NCI-H1436 (cell line): ENCODE measurements around the gene KLF7.

ENCODE experiments used
- DNase-seq: peaks from one replicate; lab custom pipeline; 2025; lab: John Stamatoyannopoulos, UW

Gene KLF7

GRCh38 chr2:207126724-207127308, 38.9 kb downstream of the KLF7 start:
- no peak for DNase-seq

DNA sequence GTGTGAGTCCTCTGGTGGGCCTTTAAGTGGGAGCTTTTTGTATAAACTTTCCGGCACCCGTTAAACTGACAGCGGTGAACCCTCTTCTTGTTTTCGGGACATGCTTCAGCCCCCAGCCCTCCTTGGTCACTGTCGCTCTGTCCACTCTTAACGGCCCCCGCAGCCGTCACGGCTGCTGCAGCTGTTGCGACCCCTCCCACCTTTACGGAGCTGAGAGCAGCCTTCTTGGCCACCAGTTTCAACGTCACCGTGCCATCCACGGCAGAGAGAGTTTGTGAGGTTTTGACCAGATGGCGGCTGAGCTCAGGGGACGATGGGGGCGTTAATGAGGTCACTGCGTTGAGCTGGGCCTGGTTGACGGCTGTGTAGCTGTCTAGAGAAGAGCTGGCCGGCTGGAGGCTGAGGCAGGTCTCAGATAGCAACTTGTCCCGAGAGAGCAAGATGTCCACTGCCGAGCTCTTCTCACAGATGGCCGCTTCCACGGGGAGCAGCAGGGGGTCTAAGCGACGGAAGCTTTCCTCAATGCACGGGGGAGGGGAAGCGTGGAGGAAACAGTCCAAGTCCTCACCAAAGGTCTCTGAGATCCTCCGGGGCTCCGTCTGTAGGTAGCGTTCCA, 41.9 kb downstream of the KLF7 start:
- no peak for DNase-seq

- no peak for DNase-seq
Measured at GRCh38 chr2:207123335-207123744, 42.4 kb downstream of the KLF7 start.

DNA sequence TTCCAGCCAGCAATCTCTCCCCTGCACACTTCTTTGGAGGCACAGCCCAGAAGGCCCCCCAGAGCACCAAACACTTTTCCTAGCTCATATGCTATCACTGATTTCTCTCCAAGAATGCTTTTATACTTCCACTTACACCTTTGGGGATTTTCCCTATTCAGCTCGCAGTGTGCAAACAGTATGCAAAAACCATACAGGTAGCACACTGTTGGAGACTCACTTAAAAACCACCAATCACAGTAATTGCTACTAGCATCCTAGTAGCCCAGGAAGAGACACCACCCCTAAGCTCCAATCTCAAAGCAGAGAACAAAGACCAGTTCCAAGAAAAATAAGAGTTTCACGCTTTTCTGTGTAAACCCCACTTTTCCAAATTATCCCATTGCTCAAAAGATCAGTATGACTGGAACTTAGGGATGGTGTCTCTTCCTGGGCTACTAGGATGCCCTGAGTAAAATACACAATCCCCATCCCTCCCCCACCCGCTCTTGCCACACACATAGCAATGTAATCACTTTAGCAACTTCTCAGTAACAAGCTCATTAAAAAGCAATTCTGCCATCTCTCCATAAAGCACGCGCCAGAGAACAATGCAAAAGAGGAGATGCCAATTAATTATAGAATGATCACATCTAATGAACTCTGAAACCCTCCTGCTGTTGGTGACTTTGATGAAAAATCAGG, 43.0 kb downstream of the KLF7 start:
- no peak for DNase-seq

DNA sequence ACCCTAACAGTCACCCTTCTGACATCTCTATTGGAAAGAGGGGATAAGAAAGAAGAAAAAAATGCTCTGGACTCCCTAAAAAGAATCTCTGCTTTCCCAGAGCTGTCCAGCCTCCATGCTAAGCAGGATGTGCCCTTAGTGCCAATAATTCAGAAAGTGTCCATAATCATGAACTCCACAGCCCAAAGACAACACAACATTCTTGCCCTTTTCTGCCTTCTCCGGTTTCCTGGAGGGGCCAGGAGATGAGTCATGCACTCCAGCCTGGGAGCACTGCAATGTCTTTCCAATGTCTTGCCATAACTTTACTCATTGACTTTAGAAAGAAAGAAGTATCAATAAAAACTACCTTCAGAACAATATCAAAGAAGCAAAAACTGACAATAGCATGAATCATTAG, 44.0 kb downstream of the KLF7 start:
- DNase-seq, result no peak

DNA sequence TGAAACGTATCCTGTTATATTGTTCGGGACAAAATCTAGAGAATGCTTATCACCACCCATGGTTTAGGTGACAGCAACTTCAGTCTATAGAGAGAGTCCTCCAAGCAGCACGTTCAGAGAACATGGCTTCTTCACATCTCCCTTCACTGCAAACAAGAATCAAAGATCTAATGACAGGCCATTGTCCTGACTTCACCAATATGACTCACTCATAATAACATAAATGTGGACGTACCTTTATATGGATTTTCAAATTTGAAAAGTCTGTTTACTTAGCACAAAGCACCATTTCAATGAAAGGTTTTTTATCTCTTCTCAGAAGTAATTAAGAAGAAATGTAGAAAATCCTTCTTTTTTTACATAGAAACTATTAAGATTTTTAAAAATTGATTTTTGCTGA, 46.7 kb downstream of the KLF7 start:
- no peak for DNase-seq

GRCh38 chr2:207117668-207118067, 48.1 kb downstream of the KLF7 start:
- no peak for DNase-seq

- no peak for DNase-seq
Measured at GRCh38 chr2:207115715-207116364, 49.9 kb downstream of the KLF7 start.

- DNase-seq, result peak; percentile 80
Measured at GRCh38 chr2:207113414-207113813, 52.3 kb downstream of the KLF7 start.

GRCh38 chr2:207112785-207113184, 53.0 kb downstream of the KLF7 start:
- no peak for DNase-seq

DNA sequence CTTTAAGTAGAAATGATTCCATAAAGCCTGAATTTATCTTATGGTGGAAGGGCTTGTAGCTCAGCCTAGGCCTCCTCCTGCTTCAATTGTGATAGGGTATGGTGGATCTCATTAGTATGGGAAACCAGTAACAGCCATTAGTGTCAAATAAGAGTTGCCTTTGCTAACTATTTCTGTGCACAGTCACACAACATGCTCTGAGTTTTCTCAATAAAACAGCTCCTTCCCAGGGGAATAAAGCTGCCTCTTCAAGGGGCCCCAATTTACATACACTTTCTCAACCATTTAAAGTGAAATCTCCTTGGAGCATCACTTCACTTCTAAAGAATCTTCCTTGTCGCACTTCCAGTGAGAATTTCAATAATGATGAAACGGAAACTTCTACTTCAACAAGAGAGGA, 53.4 kb downstream of the KLF7 start:
- DNase-seq, result no peak

GRCh38 chr2:207111757-207112156, 54.0 kb downstream of the KLF7 start:
- DNase-seq, result no peak

- no peak for DNase-seq
Measured at GRCh38 chr2:207110715-207111114, 55.0 kb downstream of the KLF7 start.

DNA sequence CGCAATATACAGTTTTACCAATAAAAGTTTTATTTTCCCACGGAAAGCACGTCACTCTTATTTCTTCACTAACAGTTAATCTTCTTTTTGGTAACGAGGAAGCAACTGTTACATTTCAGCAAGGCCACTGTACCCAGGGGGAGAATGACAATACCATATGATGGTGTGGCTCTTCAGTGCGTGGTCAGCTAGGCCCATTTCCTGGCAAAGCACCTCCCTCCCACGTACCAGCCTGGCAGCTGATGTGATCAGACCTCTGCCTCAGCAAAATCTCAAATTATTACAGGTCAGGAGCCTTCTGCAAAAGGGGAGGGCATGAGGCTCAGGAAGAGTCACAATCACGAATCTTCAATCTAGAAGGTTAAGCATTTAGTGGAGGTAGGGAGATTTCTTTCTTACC, 55.4 kb downstream of the KLF7 start:
- no peak for DNase-seq

DNA sequence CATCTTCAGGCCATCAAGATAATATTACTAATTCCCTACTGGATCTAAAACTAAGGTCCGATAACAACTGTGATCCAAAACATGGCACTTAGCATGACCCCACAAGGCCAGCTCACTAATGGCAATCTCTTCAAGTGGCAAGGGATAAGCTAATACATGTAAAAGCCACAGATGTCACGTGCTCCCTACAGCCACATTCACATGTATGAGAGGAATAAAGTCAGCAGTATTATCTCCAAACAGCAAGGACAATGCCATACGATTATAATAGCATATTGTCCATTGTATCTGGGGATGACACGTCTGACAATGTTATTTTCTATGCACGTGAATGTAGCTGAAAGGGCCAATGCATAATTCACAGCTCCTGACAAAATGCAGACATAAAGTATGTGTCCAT, 56.0 kb downstream of the KLF7 start:
- no peak for DNase-seq

DNA sequence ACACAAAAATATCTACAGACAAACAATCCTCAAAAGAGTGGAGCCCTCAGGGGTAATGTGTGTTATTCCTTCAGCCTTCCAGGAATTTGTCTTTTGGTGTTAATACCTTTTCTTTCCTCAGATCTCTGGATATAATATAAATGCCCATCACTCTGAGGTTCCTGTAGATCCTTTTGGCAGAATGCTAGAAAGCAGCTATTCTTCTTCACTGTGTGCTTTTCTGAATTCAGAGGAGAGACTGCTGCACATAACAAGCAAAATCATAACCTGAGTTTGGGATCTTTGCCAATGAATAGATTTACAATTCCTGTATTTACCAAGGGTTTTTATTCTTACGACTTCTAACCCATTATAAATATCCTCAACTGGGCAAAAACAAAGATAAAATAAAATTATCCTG, 57.3 kb downstream of the KLF7 start:
- DNase-seq, result no peak

DNA sequence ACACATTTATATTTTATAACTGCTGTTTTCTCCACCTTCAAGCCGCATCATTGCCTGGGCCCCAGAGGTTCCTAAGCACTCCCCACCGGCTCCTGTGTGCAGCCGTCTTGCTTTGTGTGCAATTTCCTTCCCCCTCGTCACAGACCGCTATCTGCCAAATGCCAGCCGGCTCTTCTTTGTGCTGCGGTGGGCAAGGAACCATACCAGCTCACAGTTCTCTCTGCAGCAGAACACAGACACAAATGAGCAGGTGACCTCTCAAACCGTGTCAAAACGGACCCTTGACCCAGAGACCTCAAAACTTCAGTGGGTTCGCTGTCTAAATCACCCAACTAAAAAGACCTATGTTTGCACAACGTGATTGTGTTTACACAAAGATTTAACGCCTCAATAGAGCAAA, 58.2 kb downstream of the KLF7 start:
- DNase-seq, result peak; percentile 12

DNA sequence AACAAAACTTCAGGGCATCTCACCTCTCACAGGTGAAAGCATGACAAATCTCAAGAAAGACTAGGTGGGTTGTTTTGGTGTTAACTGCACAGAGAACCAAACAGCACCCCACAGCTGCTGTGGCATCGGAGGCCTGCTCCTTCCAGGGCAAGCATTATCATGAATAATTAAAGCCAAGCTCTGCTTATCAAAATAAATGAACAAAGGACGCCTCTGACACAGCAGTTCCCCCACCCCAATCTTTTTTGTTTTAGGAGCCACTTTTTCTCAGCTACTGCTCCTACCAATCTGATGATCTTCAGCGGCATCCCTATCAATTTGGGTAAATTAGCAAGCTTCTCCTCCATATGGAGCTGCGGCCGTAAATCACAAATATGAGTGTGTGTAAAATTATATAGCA, 58.6 kb downstream of the KLF7 start:
- no peak for DNase-seq

DNA sequence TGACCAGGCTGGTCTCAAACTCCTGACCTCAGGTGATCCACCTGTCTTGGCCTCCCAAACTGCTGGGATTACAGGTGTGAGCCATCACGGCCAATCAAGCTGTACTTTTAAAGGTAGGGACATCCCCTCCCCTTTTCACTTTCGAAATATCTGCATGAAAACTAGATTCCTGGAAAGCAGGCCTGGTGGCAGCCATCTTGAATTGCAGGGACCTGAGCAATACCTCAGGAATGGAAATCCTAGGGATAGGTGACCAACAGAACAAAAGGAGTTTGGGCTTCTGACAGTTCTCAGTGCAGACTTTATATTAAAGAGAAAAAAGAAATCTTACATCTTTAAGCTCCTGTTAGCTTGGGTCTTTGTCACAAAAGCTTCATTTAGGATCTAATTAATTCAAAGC, 62.6 kb downstream of the KLF7 start:
- no peak for DNase-seq

GRCh38 chr2:207101984-207102383, 63.8 kb downstream of the KLF7 start:
- no peak for DNase-seq

- DNase-seq, result no peak
Measured at GRCh38 chr2:207097278-207097677, 68.5 kb downstream of the KLF7 start.

DNA sequence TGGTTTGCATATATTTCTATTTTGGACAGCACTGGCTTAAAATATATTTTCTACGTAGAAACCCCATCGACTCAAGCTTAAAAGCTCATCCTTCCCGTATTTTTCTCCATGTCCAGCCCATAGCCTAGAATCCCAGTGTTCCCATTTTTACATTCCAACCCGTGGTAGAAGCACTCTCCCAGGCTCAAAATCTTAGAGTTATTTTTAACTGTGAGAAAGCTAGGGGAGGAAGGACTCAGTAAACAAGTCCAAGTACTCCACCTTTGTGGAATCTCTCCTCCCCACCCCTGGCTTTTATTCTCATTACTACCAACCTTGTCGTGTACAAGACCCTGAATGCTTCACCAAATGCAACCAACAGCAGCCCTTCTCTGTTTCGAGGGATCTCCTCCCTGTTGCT, 69.8 kb downstream of the KLF7 start:
- no peak for DNase-seq

GRCh38 chr2:207093234-207093633, 72.5 kb downstream of the KLF7 start:
- no peak for DNase-seq
